Esophagus muscularis mucosa (tissue), 4 donors: ENCODE data around the gene CFLAR.

Experiments used
- CTCF ChIP-seq, 3 experiments: fragments of 200-600 bp in 2 of 3; fragments of 450-650 bp in 1 of 3; sonication (generic) in 2 of 3; IDR thresholded peaks; one replicate each; pipeline ENCODE4 v1.5.1; 2017 to 2019; ENCODE audit warnings: antibody characterized with exemption in 3 of 3, mild to moderate bottlenecking in 2 of 3, moderate library complexity in 1 of 3
- EP300 ChIP-seq: sonication (generic); formaldehyde crosslinking; IDR thresholded peaks from one replicate; pipeline ENCODE4 v1.6.1; 2017; ENCODE audit warnings: antibody characterized with exemption
- POLR2A ChIP-seq: fragments of 450-650 bp; IDR thresholded peaks from one replicate; pipeline ENCODE4 v1.6.1; 2017; ENCODE audit warnings: antibody characterized with exemption, moderate library complexity, mild to moderate bottlenecking, low read depth
- POLR2AphosphoS5 ChIP-seq, 2 donors: sonication (generic); formaldehyde crosslinking; IDR thresholded peaks; one replicate each; pipeline ENCODE4 v1.6.1; 2017; ENCODE audit warnings: antibody characterized with exemption in 2 of 2

GRCh38 chr2:201111096-201111495 is 4.9 kb upstream of the CFLAR start:
- TF ChIP-seq CTCF (IDR thresholded peaks at IDR 0.05) = no peak
- TF ChIP-seq POLR2AphosphoS5 (IDR thresholded peaks at IDR 0.05) = no peak
- TF ChIP-seq POLR2A = no peak
- no peak for TF ChIP-seq EP300
